ENCODE data around the gene TACC3.

TACC3 gene

DNA sequence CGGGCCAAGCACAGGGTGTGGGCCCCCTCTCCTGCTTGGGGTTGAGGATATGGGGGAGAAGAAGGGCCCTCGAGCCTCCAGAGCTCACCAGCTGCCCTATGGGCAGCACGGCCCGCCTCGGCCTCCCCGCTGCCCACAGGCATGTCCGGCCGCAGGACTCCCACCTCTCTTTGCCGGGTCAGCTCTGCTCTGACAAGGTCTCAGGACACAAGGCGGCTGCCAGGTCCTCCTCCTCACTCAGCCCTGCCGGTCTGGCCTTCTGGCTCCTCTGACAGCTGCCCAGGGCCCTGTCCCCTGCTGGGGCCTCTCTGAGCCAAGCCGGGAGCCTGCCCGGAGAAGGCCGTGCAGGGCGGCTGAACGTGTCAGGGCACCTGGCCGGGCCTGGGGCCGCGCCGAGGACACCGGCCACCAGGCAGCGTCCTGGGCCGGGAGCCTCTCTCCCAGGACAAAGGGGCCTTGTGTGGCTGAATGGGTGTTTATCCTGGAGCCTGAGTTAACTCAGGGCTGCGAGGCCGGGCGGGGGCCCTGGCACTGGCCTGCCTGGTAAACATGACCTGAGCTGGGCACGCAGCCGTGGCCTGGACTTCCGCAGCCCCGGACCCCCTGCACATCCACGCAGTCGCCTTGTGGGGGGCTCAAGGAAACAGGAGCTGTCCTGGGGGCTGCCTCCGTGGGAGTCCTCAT is 25.7 kb downstream of the TACC3 start:
- H3K9me3 ChIP-seq (ENCODE audit: control insufficient read depth, insufficient read depth, low read length): no peaks in the 10 kb centered on the region
- H3K27ac ChIP-seq (ENCODE audit: low read depth, low read length): no peak overlapping the region
- peaks cover 24% of the 10 kb centered on the region for H3F3A ChIP-seq (ENCODE audit: control insufficient read depth, insufficient read depth)
- no peaks in the 10 kb centered on the region for H4K20me1 ChIP-seq (ENCODE audit: control insufficient read depth, insufficient read depth, low read depth, low read length)
- H3K27me3 ChIP-seq (ENCODE audit: control insufficient read depth, low read length): no peaks in the 10 kb centered on the region; the same call in 1 of the 2 replicates
- H3K36me3 ChIP-seq (ENCODE audit: control insufficient read depth, low read length): peaks cover 32% of the 10 kb centered on the region
- no peak for TF ChIP-seq EZH2phosphoT487 (IDR thresholded peaks at IDR 0.05; ENCODE audit: borderline replicate concordance, low read length)
- TF ChIP-seq, protein P1, sequence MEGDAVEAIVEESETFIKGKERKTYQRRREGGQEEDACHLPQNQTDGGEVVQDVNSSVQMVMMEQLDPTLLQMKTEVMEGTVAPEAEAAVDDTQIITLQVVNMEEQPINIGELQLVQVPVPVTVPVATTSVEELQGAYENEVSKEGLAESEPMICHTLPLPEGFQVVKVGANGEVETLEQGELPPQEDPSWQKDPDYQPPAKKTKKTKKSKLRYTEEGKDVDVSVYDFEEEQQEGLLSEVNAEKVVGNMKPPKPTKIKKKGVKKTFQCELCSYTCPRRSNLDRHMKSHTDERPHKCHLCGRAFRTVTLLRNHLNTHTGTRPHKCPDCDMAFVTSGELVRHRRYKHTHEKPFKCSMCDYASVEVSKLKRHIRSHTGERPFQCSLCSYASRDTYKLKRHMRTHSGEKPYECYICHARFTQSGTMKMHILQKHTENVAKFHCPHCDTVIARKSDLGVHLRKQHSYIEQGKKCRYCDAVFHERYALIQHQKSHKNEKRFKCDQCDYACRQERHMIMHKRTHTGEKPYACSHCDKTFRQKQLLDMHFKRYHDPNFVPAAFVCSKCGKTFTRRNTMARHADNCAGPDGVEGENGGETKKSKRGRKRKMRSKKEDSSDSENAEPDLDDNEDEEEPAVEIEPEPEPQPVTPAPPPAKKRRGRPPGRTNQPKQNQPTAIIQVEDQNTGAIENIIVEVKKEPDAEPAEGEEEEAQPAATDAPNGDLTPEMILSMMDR (IDR thresholded peaks at IDR 0.05; ENCODE audit: low read depth, low read length, poor library complexity, severe bottlenecking): no peak
- no peak overlapping the region for H3K4me3 ChIP-seq (ENCODE audit: low read length)
- no peaks in the 10 kb centered on the region for H3K79me2 ChIP-seq (ENCODE audit: control insufficient read depth, low read length)
- no peaks in the 10 kb centered on the region for H3K9me2 ChIP-seq (replicated peaks; ENCODE audit: control insufficient read depth, low read length)
- no peak overlapping the region for H3K4me2 ChIP-seq (ENCODE audit: low read length)
- 0 out of 2 replicates have a peak, but pooled peaks cover 4% of the 10 kb centered on the region for H3K4me1 ChIP-seq (ENCODE audit: control insufficient read depth, low read length)

DNA sequence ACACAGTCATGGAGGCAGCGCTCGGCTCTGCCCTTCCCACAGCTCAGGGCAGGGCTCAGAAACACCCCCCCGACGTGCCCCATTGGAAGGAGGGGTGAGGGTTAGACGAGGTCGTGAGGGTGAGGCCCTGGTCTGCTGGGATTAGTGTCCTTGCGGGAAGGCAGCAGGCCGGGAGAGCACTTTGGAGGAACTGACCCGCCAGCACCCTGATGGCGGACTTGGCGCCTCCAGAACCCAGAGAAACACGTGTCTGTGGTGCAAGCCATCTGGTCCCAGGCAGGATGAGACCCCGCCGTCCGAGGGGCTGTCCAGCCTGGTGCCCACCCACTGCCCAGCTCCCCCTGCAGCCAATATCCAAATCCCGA is 26.3 kb downstream of the TACC3 start:
- no peaks in the 10 kb centered on the region for H3K79me2 ChIP-seq (ENCODE audit: control insufficient read depth, low read length)
- H3K9me3 ChIP-seq (ENCODE audit: control insufficient read depth, insufficient read depth, low read length): no peaks in the 10 kb centered on the region
- H3F3A ChIP-seq (ENCODE audit: control insufficient read depth, insufficient read depth): peaks cover 22% of the 10 kb centered on the region
- no peak overlapping the region for H3K4me2 ChIP-seq (ENCODE audit: low read length)
- H3K27me3 ChIP-seq (ENCODE audit: control insufficient read depth, low read length): no peaks in the 10 kb centered on the region; the same call in 1 of the 2 replicates
- H3K36me3 ChIP-seq (ENCODE audit: control insufficient read depth, low read length): peaks cover 27% of the 10 kb centered on the region
- H3K4me1 ChIP-seq (ENCODE audit: control insufficient read depth, low read length): 0 out of 2 replicates have a peak, but pooled peaks cover 4% of the 10 kb centered on the region
- no peak for TF ChIP-seq EZH2phosphoT487 (IDR thresholded peaks at IDR 0.05; ENCODE audit: borderline replicate concordance, low read length)
- TF ChIP-seq, protein P1 (IDR thresholded peaks at IDR 0.05; ENCODE audit: low read depth, low read length, poor library complexity, severe bottlenecking): no peak
- H3K9me2 ChIP-seq (replicated peaks; ENCODE audit: control insufficient read depth, low read length): no peaks in the 10 kb centered on the region
- no peak overlapping the region for H3K4me3 ChIP-seq (ENCODE audit: low read length)
- no peaks in the 10 kb centered on the region for H4K20me1 ChIP-seq (ENCODE audit: control insufficient read depth, insufficient read depth, low read depth, low read length)
- H3K27ac ChIP-seq (ENCODE audit: low read depth, low read length): no peak overlapping the region

DNA sequence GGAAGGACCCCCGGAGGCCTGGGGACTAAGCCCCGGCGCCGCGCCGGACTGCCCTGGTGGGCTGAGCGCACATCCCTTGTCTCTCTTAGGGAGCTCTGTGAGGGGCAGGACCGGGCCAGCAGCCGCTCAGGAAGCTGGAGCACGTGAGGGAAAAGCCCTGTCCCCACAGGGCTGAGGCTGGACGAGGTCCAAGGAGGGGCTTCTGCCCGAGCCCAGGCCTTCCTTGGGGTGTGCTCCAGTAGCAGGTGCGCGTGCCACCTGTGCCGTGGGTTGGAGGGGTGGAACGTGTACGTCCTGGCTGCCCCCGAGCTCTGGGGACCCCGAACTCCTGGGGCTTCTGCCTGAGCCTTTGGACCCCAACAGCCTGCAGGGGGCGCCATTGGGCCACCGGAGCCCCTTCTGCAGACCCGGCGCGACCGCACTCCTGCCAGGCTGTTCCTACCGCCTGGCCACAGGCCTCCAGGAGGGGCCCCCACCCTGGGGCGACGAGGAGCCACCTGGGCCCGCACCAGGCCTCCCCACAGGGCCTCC is 27.2 kb downstream of the TACC3 start:
- peaks cover 25% of the 10 kb centered on the region for H3K36me3 ChIP-seq (ENCODE audit: control insufficient read depth, low read length)
- 0 out of 2 replicates have a peak, but pooled peaks cover 4% of the 10 kb centered on the region for H3K4me1 ChIP-seq (ENCODE audit: control insufficient read depth, low read length)
- H4K20me1 ChIP-seq (ENCODE audit: control insufficient read depth, insufficient read depth, low read depth, low read length): no peaks in the 10 kb centered on the region
- H3K4me3 ChIP-seq (ENCODE audit: low read length): no peak overlapping the region
- H3K9me2 ChIP-seq (replicated peaks; ENCODE audit: control insufficient read depth, low read length): no peaks in the 10 kb centered on the region
- no peaks in the 10 kb centered on the region for H3K79me2 ChIP-seq (ENCODE audit: control insufficient read depth, low read length)
- TF ChIP-seq, protein P1 (IDR thresholded peaks at IDR 0.05; ENCODE audit: low read depth, low read length, poor library complexity, severe bottlenecking): peak; percentile 92
- TF ChIP-seq EZH2phosphoT487 (IDR thresholded peaks at IDR 0.05; ENCODE audit: borderline replicate concordance, low read length): no peak
- peak overlapping the region; percentile 30 for H3K4me2 ChIP-seq (ENCODE audit: low read length)
- H3K27me3 ChIP-seq (ENCODE audit: control insufficient read depth, low read length): no peaks in the 10 kb centered on the region; the same call in 1 of the 2 replicates
- H3F3A ChIP-seq (ENCODE audit: control insufficient read depth, insufficient read depth): peaks cover 22% of the 10 kb centered on the region
- no peaks in the 10 kb centered on the region for H3K9me3 ChIP-seq (ENCODE audit: control insufficient read depth, insufficient read depth, low read length)
- no peak overlapping the region for H3K27ac ChIP-seq (ENCODE audit: low read depth, low read length)
